GM06990 (cell line): ENCODE measurements around the gene ANKRD44.

ENCODE experiments used
- DNase-seq: peaks from one replicate; pipeline ENCODE4 v3.0.0-alpha.2; 2011; ENCODE audit not compliant: insufficient read length; ENCODE audit errors: extremely low read depth
- H3K27me3 ChIP-seq: replicated peaks from 2 replicates; pipeline ENCODE4 v1.6.0; 2011; ENCODE audit warnings: low read length; ENCODE audit not compliant: control insufficient read depth, insufficient read depth
- H3K36me3 ChIP-seq: 2 replicates; pipeline ENCODE4 v1.5.1; 2011; ENCODE audit warnings: low read length; ENCODE audit not compliant: control insufficient read depth, insufficient read depth
- H3K4me3 ChIP-seq: replicated peaks from 2 replicates; pipeline ENCODE4 v1.5.1; 2011; ENCODE audit warnings: low read depth, mild to moderate bottlenecking, control low read depth, low read length
- TF ChIP-seq, protein P1 (sequence below): IDR thresholded peaks from 2 replicates; pipeline ENCODE4 v1.5.1; 2011; ENCODE audit warnings: low read length, control low read depth, mild to moderate bottlenecking, inconsistent platforms; ENCODE audit not compliant: insufficient read depth, poor library complexity, severe bottlenecking

ANKRD44 gene

GRCh38 chr2:196944570-196944969 lies 366.0 kb downstream of the ANKRD44 start:
- DNase-seq, result no peak
- H3K27me3 ChIP-seq, result no peaks in the 10 kb centered on the region
- no peaks in the 10 kb centered on the region for H3K36me3 ChIP-seq
- TF ChIP-seq, protein P1, sequence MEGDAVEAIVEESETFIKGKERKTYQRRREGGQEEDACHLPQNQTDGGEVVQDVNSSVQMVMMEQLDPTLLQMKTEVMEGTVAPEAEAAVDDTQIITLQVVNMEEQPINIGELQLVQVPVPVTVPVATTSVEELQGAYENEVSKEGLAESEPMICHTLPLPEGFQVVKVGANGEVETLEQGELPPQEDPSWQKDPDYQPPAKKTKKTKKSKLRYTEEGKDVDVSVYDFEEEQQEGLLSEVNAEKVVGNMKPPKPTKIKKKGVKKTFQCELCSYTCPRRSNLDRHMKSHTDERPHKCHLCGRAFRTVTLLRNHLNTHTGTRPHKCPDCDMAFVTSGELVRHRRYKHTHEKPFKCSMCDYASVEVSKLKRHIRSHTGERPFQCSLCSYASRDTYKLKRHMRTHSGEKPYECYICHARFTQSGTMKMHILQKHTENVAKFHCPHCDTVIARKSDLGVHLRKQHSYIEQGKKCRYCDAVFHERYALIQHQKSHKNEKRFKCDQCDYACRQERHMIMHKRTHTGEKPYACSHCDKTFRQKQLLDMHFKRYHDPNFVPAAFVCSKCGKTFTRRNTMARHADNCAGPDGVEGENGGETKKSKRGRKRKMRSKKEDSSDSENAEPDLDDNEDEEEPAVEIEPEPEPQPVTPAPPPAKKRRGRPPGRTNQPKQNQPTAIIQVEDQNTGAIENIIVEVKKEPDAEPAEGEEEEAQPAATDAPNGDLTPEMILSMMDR, result no peak
- no peak overlapping the region for H3K4me3 ChIP-seq

DNA sequence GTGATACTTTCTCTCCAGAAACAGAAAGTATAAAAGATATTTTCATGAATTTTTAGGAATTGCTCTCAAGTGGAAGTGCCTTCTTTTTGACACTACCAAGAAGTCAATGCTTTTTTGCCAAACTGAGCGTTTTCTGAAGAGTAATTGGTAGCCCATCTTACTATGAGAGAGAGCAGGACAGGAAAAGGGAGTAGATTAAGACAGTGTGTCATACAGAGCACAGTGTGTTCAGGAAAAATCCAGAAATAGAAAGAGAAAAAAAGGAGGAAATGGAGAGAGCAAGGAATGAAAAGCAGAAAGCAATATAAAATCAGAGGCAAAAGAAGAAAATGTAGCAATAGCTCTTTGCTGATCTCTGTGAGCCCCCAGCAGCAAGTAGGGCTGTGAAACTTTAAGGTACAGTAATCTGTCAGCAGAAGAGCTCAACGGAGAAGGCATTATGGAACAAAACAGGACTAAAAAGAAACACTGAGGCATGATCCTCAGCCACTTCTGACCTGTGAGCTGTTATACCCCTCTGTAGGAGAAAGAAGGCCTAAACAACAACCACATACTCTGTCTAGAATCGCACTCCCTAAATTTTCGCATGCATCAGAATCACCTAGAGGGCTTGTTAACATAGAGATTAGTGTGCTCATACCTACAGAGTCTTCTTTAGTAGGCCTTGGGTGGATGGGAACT lies 369.0 kb downstream of the ANKRD44 start:
- Histone ChIP-seq H3K4me3 (no peak overlapping the region), H3K27me3 (no peaks in the 10 kb centered on the region), H3K36me3 (no peaks in the 10 kb centered on the region)
- TF ChIP-seq, protein P1, result no peak
- no peak for DNase-seq

DNA sequence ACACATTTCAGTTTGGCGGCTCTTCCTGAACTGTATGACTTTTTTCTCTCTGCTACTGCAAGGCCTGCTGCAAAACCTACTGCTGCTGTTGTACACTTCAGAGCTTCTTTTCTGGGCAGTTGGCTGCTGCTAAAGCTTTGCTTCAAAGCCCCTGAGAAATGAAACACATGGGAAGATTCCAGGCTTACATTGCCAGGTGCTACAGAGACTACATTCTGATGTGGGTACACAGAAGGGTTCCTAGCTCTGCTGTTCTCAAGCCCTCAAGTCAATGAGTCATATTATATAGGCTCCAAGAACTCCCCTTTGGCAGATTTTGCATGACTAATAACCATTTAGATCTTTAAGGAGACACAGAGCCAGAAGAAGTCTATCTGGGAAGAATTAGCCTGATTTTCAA lies 371.2 kb downstream of the ANKRD44 start:
- no peak for DNase-seq
- no peaks in the 10 kb centered on the region for H3K36me3 ChIP-seq
- no peak overlapping the region for H3K4me3 ChIP-seq
- TF ChIP-seq, protein P1, result no peak
- H3K27me3 ChIP-seq, result no peaks in the 10 kb centered on the region
